ENCODE measurements around the gene KIAA0930.
"Not testable (repeated sequence)": the region's sequence is repeated elsewhere in the genome, so short reads cannot be mapped to it uniquely, and the experiment has no call there.

Gene KIAA0930

GRCh38 chr22:45262195-45262930 is 21.7 kb upstream of the KIAA0930 start:
- no peak for FAIRE-seq

GRCh38 chr22:45261407-45262088 is 20.9 kb upstream of the KIAA0930 start:
- no peak for FAIRE-seq

GRCh38 chr22:45260395-45260759 is 19.7 kb upstream of the KIAA0930 start:
- not testable (repeated sequence) for FAIRE-seq

- FAIRE-seq: no peak
Measured at GRCh38 chr22:45259754-45260394, 19.2 kb upstream of the KIAA0930 start.

- not testable (repeated sequence) for FAIRE-seq
Measured at GRCh38 chr22:45257941-45258340, 17.2 kb upstream of the KIAA0930 start.

- FAIRE-seq: no peak
Measured at GRCh38 chr22:45254789-45255278, 14.1 kb upstream of the KIAA0930 start.

GRCh38 chr22:45254388-45254787 is 13.7 kb upstream of the KIAA0930 start:
- no peak for FAIRE-seq

GRCh38 chr22:45253039-45253641 is 12.4 kb upstream of the KIAA0930 start:
- FAIRE-seq: no peak

GRCh38 chr22:45251825-45252224 is 11.1 kb upstream of the KIAA0930 start:
- FAIRE-seq: no peak

- FAIRE-seq: no peak
Measured at GRCh38 chr22:45248832-45249561, 8.3 kb upstream of the KIAA0930 start.

GRCh38 chr22:45246060-45246985 is 5.6 kb upstream of the KIAA0930 start:
- no peak for FAIRE-seq

- FAIRE-seq: no peak
Measured at GRCh38 chr22:45244916-45245315, 4.2 kb upstream of the KIAA0930 start.

- FAIRE-seq: no peak
Measured at GRCh38 chr22:45242778-45243191, 2.1 kb upstream of the KIAA0930 start.

GRCh38 chr22:45240104-45240809 is 437 bp downstream of the KIAA0930 start:
- no peak for FAIRE-seq

GRCh38 chr22:45239681-45240051 is 1.0 kb downstream of the KIAA0930 start:
- no peak for FAIRE-seq

GRCh38 chr22:45238957-45239680 is 1.6 kb downstream of the KIAA0930 start:
- no peak for FAIRE-seq

GRCh38 chr22:45238076-45238956 is 2.4 kb downstream of the KIAA0930 start:
- FAIRE-seq: no peak

- FAIRE-seq: no peak
Measured at GRCh38 chr22:45237065-45237990, 3.4 kb downstream of the KIAA0930 start.
